Activated gamma-delta T cell (primary cell): ENCODE data around the gene BCAS1.
"Not testable (repeated sequence)": the region's sequence is repeated elsewhere in the genome, so short reads cannot be mapped to it uniquely, and the experiment has no call there.

Experiments
- DNase-seq: peaks from one replicate; lab custom pipeline; 2025; lab: John Stamatoyannopoulos, UW

BCAS1 gene

DNA sequence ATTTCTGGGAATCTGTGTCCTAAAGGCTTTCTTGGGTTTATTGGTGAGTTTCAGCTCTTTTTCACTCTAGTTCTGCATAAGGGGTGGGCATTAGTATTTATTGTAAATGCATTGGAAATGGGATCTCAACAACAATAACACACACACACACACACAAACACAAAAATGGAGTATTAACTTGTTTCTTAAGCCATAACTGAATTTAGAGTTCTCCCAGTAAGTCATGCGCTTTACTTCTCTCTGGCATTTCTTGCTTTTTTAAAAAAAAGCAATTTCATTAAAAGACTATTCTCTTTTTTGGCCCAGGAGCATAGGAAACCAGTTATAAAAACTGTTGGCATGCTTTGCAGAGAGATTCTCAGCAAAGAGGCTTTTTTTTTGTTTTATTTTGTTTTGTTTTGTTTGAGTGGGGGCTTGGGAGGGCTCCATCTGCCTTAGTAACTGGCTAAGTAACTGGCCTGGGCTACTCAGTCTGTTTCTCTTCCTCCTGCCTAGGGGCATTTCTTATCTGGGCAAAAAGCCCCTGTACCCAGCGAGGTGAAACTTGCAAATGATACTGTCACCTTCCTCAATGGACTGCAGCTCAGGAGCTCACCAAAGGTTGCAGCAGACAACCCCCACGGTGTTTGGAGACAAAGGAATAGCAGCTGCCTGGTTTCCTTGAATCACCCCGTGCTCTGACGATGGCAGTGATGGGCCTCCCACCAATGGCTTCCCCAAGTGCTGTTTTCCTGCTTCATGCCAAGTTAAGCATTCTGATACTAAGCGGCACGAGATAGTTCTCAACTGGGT lies 128.5 kb downstream of the BCAS1 start:
- DNase-seq = no peak

DNA sequence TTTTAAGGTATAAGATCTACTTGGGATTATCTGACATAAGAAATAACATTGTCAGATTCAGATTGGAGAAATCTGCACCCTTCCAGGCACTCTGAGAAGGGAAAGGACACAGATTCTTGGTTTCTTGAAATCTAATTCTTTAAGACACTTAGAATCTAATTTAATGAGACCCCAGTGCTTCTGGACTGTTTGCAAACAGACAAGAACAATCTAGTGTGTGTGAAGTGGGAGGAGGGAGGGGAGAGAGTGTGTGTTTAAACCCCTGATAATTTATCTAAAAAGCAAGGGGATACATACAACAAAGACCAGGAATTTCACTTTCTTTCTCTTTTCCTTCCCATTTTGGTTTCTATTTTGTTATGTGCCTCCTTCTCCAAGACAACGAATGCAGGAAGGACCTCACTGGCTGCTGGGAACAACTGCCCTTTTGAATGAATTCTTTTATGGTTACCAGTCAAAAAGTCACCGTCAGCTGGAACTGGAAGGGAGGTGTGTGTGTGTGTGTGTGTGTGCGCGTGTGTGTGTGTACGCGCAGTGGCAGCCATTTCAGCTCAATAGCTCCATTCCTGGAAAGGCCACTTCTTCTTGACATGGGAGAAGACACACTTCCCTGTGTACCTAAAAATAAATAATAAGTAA lies 129.4 kb downstream of the BCAS1 start:
- no peak for DNase-seq

DNA sequence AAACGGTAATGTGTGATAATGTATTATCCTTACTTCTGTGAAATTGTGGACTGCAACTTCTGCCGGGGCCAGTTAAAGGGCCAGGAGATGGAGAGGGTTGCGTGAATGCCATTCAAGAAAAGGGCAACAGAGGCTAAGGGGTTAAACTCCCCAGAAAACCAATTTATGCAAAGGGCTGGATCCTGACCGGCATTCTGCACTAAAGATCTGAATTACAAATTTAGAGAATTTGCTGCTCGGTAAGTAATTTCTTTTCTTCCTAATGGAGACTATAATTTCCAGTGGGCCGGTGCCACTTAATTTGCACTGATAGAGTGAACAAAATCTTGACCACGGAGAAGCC lies 130.1 kb downstream of the BCAS1 start:
- no peak for DNase-seq

DNA sequence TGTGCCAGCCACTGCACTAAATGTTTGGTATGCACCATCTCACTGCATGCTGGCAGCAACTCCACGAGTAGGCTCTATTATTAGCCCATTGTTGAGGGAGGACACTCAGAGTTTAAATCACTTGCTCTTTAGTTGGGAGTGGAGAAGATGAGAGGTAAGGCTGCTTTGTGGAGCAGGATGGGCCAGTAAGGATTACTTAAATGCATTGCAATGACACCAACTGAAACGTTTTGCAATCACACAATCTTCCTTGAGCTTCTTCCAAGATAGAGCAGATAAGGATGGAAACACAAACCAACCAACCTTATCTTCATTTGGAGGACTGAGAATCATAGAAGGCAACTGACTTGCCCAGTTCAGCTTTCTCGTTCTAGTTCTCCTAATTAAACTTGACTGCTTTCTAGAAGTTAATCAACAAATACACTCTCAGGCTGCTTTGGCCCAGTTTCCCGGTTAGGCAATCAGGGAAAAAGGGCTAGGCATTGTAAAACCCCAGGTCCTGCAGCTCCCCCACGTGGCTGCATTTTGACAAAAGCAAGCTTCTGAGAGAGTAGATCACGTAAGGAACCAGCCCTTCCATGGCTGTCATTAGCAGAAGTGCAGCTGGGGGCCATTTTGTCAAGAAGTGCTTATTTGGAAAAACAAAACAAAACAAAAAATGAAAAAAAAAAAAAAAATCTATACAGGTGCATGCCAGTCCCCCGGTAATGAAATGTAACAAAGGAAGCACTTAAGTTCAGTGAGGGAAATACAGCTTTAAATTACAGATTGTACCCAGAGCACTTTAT lies 130.6 kb downstream of the BCAS1 start:
- no peak for DNase-seq

DNA sequence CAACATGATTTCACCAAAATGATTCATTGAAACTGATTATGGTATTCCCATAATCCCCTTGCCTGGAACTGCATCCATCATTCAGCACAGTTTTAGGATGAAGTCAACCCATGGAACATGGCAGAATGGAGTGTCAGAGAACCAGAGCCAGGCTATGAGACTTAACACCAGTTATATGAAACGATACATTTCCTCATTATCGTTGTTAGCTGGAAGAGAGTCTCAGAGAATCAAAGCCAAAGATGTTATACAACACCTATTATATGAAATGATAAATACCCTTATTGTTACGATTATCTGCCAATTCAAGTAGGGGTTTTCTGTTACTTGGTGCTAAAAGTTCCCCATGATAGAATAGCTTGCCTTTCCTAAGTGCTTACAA lies 131.2 kb downstream of the BCAS1 start:
- DNase-seq = no peak

DNA sequence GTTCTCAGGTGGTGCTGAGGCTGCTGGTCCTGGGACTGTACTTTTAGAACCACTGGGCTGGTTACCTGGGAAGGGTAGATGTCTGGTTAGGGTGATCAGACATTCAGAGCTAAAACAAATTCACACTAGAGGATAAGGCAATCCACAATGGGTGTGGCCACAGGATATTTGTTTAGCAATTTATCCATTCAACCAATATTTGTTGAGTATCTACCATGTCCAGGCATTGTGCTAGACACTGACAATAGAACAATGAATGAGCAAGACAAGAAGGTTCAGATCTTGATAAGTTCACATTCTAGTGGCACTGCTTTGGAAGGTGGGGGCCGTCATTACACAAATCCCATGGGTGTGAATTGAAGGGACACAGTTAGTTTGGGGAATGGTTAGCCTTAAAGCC lies 131.7 kb downstream of the BCAS1 start:
- DNase-seq = no peak

DNA sequence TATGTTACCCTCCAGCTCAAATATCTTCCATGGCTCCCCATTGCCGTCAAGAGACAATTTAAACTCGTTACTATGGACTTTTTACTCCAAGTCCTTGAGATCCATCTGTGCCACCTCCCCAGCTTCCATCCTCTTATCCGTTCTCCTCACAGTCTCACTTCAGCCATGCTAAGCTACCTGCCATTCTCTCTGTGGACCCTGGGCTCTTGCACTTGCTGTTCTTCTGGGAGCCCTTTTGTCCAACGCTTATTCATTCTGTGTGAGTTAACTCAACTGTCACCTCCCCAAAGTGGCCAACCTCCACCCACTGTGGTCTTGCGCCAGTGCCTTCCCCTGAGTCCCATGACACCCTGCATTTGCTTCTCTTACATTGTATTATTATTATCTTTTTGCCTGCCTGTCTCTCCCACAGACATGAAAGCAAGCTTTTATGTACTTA lies 132.4 kb downstream of the BCAS1 start:
- no peak for DNase-seq

DNA sequence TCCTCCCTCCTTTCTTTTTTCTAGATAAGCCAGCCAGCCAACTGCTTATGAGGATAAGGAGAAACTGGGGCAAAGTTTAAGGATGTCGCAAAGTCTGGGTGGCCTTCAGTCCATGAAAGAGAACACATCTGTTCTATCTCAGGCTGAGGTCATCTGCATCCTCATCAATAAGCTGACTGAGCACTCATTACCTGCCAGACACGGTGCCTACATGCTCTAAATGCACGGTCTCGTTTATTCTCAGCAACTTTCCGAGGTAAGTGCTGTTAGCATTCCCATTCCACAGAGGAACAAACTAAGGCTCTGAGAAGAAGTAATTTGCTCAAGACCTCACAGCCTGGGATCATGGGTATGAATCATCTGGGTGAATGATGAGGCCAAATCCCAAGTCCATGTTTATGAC lies 133.1 kb downstream of the BCAS1 start:
- DNase-seq = no peak

DNA sequence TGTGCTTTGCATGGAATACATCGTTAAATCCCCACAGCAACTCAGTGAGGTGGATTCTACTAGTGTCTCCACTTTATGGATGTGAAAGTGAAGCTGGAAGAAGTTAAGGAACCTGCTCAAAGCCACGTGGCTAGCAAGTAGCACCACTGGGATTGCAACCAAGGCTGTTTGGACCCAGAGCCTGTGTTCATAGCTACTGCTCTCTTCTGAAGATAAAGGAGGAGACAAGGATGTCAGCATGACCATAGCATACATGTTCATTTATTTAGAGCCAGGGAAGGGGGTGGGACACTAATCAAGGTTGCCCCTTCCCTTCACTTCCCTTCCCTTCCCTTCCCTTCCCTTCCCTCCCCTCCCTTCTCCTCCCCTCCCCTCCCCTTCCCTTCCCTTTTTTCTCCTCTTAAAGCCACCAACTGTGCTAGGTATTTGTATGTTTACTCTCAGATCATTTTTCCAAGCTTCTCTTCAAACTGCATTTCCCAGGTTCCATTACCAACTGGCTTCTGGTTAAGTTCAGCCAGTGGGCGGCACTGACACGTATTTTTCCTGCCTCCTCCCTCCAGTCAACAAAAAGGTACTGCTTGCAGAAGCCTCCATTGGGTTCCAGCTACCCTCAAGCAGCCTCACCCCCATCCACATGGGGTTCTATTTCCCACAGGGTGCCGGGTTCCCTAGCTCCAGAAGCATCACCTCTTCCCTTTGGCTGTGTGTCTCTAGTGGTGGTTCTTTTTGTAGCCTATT lies 134.9 kb downstream of the BCAS1 start:
- DNase-seq = no peak

DNA sequence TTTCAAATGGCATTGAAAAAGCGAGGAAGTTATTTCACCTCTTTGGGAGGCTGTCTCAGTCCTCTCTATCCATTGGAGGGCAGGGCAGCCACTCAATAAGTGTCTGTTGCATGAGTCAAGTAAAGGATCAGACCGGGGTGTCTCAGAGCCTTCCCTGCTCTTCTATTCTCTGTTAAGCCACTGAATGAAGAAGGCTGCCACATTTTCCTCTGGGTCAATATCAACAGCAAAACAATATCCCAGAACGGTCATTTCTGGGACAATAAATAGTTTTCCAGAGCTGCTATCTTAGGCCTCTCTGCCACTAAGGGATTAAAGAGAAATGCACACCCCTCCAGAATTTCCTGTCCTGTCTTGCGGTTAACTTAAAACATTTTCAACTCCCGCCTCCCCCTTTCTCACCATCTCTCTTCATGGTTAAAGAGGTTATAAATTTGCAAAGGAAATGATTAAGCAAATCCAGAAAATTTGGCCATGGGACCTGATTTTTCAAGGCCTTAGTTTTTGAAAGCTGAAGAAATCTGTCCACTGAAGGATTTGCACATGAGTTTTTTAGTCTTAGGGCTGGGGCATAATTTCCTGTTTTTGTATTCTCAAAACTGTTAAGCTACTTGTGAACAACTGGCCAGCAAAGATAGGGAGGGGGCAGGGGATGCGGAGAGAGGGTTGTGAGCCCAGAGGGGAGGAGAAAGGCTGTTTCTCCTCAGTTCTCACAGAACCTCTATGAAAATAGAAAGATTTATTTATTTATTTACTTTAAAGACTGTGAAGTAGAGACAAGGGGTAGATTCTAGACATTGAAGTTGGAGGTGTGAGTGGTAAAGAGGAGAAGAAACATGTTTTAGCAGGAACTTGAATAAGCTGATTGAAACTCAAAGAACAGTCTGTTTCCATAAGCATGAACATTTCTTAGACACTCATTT lies 135.7 kb downstream of the BCAS1 start:
- no peak for DNase-seq

DNA sequence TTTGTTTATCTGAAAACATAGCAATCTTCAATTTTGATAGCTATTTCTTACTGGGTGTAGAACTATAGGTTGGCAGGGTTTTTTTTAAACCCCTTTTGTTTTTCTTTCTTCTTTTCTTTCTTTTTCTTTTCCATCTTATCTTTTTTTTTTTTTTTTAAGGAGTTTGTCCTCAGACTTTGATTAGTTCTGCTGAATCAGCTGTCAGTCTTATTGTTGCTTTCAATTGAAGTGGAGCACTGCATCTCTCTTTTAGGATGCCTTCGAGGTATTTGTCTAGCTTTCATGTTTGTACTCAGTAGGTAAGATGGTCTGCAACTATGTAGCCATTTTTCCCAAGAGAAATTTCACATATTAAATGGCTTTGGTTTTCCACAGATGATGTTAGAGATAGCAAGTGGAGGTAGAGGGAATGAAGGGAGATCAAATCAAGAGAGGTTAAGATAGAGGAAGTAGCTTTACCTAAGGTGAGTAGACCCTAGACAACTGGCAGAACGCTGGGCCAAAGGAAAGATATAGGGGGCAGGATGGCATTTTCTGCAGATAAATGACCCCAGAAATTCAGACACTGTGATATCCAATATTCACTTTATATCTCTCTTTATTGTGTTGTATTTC lies 137.1 kb downstream of the BCAS1 start:
- DNase-seq = no peak

DNA sequence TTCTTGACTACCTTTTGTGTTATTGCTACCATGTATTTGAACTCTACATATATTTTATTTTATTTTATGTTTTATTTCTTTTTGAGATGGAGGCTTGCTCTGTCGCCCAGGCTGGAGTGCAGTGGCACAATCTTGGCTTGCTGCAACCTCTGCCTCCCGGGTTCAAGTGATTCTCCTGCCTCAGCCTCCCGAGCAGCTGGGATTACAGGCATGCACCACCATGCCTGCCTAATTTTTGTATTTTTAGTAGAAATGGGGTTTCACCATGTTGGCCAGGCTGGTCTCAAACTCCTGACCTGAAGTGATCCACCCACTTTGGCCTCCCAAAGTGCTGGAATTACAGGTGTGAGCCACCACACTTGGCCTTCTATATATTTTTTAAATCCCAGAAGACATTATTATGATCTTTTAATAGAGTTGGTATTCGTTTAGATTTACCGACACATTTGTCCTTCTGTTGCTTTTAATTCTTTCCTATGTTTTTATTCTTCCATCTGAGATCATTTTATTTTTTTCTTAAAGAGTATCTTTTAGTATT lies 137.7 kb downstream of the BCAS1 start:
- not testable (repeated sequence) for DNase-seq

DNA sequence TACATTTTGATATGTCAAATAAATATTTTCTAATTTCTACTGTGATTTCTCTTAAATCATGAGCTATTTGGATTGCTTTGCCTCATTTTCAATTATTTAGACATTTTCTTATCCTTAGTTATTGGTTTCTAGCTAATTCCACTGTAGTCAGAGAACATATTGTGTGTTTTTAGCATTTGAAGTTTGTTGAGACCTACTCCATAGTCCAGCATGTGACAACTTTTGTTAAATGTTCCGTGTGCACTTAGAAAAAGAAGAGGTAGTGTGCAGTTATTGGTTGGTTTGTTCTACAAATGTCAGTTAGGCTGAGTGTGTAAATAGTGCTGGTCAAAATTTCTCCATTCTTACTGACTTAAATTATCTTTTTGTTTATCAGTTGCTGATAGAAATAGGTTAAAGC lies 138.8 kb downstream of the BCAS1 start:
- no peak for DNase-seq

DNA sequence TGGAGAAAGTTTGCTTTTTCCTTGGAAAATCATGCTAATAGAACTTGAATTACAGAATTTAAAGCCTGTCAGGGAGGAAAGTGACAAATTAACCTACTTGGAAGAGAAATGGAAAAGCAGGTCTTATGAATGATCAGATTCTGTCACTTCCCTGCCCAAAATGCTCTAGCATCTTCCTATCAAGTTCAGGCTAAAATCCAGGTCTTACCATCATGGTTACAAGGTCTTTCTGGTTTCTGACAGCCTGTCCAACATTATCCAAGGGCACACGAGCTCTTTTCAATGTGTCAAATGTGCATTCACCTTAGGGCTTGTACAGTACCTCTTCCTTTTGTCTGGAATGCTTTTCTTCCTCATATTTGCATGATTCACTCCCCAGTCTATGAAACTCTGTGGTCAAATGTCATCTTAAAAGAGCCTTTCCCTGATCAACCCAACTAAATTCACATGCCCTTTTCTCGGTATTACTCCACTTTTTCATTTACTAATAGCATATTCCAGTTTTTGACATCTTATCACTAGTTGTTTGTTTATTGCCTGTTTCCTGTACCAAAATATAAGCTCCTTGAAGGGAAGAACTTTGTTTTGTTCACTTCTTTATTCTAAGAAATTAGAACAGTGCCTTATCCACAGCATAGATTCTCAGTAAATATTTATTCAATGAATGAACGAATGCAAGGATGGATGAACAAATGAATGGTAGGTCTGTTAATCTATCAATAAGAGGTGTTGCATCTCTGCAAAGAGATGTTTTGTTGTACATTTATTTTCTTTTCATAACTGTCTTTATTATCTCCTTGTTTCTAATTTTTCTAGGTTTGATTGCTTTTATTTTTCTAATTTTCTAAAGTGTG lies 139.5 kb downstream of the BCAS1 start:
- DNase-seq = no peak

DNA sequence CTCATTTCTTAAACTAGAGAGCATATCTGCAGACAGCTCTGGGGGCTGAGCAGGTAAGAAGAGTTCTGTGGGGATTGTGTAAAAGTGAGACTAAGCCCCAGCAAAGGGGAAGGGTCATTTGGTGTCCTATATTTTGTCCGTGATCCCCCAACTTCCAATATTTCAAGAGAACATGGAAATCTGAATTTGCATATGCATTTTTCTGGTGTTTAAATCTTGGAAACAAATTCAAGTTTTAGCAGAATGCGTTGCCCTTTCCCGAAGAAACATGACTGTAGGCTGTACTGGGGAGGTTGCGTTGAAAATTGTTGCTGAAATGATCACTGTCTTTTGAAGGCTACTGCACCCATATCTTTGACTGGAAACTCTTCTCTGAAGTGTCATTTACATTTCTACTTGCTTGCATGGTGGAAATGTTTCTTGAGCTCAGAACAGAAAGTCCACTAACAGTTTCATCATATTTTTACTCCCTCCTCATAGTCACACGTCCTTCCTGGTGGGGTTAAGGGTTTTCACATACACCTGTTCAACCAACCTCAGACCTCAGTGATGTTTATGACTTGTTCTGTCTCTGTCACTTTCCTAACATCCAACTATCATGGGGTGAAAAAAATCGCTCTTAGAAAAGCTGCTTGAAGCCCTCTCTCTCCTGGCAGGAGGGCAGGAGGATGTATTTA lies 140.3 kb downstream of the BCAS1 start:
- DNase-seq = no peak

DNA sequence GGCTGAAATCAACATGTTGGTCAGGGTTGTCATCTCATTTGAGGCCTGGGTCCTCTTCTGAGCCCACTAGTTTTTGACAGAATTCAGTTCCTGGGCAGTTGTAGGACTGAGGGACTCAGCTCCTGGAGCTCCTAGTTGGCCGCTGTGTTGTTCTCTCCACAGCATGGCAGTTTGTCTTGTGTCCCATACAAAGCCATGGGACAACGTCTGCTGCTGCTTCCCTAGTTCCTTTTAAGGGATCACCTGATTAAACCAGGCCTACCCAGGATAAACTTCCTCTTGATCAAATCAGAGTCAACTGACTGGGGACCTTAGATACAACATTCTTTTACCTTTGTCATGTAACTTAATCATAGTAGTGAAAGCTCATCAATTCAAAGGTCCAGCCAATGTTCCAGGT lies 141.0 kb downstream of the BCAS1 start:
- DNase-seq = no peak

DNA sequence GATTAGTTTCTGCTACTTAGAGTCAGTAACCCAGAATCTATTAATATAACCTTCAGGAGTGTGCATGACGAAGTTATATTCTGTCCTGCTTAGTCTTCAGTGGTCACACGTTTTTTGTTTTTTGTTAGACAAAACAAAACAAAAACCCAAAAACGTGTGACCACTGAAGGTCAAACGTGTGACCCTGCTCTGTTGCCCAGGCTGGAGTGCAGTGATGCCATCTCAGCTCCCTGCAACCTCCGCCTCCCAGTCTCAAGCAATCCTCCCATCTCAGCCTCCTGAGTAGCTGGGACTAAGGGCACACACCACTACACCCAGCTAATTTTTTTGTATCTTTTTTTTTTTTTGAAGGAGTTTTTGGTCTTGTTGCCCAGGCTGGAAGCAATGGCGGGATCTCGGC lies 142.4 kb downstream of the BCAS1 start:
- no peak for DNase-seq

DNA sequence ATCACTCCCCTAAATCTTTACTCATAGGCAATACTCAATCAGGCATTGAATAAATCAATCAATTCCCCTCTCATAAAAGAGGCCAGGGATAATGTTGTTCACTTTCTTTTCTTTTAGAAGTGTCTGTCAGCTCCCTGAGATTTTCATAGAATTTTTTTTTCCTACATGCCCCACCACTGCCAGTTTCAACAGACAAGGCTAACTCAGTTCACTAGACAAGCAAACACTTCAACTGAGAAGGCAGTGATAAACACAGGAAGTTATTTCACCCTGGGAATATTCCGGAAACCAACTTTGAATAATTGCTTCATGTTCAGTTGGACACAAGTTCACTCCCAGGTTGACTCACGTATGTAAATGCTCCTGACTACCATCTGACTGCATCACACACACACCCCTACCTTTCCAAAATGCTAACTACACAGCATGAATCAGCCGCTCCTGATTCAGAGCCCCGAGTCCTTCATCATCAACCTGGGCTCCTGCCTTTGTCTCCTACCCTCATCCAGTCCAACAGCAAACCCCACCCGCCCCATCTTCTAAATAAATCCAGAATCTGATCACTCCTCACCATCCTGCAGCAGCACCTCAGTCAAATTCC lies 143.9 kb downstream of the BCAS1 start:
- no peak for DNase-seq
